GM19467 (cell line): Measurements from ENCODE around the gene FAM163A.

Experiments used
- ATAC-seq: cut with Tn5 transposase; IDR thresholded peaks from one replicate; pipeline ENCODE4 v1.9.1; 2021; ENCODE audit warnings: mild to moderate bottlenecking, moderate library complexity; ENCODE audit not compliant: unreplicated experiment

Gene FAM163A

GRCh38 chr1:179812501-179813292, 69.6 kb downstream of the FAM163A start:
- ATAC-seq = no peak

GRCh38 chr1:179813626-179814545, 70.8 kb downstream of the FAM163A start:
- no peak for ATAC-seq

- ATAC-seq = peak; percentile 9
These were observed 71.4 kb downstream of the FAM163A start for GRCh38 chr1:179814546-179814838.

DNA sequence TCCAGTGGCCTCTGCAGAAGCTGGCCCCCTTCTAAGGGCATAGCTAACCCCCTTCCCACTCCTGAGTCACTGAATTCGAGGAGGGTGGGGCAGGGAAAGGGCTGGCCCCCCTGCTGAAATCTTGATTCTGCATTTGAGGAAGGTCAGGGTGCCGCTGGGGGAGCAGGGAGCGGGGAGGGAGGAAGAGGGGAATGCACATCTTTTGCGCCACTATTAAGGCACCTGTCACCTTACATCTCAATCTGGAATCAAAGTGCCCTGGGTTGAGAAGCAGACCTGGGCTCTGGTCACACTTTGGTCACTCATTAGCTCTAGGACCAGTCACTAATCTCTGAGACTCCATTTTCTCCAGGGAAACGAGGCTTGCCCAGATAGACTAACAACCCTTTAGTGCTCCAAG, 72.5 kb downstream of the FAM163A start:
- ATAC-seq = no peak

DNA sequence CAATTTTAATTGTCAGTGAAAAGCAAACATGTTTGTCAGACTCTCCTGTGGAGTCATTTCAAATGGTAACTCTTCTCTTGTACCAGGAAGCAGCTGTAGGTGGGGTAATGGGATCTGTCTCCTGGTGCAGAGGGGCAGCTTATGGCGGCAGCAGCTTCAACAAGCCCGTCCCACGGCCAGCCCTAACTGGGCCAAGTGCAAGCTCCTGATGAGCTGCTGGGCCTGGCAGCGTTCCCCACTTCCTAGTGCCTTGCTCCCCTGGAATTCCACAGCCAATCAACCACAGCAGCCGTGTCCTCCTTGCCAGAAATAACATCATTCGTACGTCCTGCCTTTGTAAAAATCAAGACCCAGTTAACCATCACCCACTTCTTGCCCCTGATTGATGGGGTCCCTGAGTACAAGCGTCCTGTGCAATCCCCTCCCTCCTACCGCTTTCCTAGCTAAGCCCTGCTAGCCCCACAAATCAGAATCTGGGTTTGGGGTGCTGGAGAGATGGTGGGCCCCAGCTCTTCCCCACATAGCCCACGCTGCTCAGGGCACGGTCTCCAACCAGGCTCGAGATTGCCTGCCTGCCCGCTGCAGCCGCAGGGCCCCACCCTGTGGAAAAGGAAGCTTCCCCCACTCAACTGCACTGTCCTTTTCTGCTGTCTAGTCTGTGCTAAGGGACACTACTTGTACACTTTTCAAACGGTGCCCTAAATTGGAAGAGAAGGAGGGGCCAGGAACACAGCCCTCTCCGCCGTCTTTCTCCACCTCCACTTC, 73.3 kb downstream of the FAM163A start:
- ATAC-seq = no peak

DNA sequence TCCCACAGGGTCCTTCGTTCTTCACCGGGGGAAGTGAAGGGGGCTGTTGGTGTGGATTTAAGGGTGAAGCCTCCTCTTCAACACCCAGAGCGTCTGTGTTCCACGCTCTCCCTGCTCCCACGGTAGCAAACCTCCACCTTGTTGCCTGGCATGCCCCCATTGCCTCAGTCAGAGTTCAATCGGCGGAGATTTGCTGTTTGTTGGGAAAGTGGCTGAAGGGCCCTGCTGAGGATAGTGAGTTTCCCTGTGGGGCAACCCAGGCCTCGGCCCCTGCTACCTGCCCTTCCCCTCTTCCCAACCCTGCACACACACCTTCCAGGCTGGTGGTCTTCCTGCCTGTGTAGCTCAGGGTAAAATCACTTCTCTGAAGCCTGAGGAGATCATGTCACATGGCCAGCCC, 74.0 kb downstream of the FAM163A start:
- no peak for ATAC-seq

- no peak for ATAC-seq
These were observed 74.7 kb downstream of the FAM163A start for GRCh38 chr1:179817789-179818188.

DNA sequence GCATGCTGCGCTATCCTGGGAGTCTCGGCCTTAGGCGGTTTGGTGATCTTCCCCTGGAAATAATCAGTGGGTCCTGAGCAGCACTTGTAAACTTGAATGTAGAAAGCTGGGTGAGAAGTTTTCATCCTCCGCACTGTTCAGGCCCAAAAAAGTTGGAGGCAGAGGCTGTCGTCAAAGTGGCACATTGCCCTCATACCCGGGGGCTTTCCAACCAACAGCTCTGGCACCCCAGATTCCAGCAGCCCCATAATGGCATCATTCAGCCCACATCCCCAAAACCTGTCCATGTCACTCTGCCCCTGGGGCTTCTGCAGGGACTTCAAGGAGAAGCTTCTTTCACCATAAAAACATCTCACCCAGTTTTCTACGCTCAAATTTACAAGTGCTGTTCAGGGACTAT, 75.2 kb downstream of the FAM163A start:
- no peak for ATAC-seq

DNA sequence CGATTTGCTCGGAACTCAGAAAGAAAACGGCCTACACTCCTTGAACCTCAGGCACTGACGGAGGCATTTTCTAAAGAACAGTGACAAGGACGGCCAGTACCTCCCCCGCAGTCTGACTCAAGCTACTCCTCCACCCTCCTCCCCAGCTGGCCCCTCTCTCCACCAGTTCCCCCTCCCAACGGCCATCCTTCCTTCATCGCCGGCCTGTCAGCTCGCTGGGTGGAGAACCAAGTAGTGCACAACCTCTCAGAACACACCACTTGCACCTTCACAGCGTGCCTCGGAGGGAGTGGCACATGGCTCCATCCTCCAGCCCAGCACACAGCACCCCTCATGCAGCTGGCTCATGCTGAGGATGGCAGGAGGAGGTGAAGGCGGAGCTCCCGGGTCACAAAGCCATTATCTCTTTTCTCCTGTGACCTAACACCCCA, 75.7 kb downstream of the FAM163A start:
- no peak for ATAC-seq

DNA sequence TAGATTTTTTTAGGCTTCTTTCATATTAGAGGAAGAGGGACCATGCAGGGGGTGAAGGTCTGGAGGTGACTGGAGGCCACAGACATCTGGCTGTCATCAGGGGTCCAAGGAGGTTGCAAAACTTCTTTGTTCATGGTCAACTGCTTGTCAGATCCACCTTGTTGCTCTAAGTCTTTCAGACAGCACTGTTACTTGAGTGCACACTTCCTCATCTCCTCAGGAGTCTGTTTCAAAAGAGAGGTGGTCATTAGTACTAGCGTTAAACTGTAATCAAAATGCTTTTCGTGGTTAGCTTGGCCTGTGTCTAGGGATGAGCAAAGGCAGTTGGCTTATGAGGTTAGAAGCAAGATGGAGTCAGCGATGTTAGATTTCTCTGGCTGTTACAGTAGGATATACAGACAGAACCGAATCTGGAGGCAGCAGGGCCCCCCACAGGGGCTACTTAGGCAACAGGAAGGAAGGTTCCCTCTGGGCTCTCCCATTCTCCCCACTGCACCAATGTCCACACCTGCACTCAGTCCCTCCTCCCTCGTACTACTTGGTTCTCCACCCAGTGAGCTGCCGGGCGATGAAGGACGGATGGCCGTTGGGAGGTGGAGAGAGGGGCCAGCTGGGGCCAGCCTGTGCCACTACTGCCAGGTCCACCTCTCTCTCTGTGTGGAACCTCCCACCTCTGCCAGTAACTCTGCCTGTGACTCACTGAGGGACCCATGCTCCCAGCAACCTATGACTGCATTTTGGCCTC, 77.3 kb downstream of the FAM163A start:
- no peak for ATAC-seq

GRCh38 chr1:179821524-179821923, 78.4 kb downstream of the FAM163A start:
- ATAC-seq = no peak

DNA sequence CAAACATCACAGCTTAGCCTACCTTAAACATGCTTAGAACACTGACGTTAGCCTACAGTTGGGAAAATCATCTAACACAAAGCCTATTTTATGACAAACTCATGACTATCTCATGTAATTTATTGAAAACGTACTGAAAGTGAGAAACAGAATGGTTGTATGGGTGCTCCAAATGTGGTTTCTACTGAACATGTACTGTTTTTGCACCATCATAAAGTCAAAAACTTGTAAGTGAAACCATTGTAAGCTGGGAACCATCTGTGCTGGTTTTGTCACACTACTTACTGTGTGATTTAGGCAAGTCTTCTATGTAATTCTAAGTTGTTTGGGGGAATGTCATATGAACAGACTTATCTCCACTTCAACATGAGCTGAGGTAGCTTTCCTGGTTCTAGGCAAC, 79.0 kb downstream of the FAM163A start:
- ATAC-seq = no peak

DNA sequence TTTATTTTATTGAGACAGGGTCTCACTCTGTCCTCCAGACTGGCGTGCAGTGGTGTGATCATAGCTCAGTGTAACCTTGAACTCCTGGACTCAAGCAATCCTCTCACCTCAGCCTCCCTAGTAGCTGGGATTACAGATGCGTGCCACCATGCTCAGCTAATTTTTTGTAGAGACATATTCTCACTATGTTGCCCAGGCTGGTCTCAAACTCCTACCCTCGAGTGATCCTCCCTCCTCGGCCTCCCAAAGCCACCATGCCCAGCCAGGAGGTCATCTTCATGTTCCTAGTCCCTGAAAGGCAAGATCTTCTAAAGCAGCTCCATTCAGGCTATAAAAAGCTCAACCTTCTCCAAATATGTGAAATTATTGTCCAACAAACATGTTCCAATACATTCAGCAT, 80.6 kb downstream of the FAM163A start:
- ATAC-seq = no peak

DNA sequence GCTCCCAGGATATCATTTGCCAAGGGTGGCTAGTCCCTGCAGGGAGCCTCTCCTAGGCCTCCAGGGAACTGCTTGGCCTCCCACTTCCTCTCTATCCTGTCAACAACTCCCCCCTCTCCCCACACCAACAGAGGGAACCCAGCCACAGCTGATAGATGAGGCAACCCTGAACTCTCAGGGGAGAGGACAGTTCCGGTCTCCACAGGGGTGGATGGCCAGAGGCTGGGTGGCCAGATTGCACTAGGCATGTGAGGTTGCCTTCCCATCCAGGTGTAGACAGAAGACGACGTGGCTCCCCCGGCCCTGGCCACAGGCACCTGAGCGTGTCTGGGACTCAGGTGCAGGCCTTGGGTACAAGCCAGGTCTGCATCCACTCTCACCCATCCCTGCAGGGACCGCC, 81.2 kb downstream of the FAM163A start:
- no peak for ATAC-seq

- no peak for ATAC-seq
These were observed 82.1 kb downstream of the FAM163A start for GRCh38 chr1:179825206-179825605.

DNA sequence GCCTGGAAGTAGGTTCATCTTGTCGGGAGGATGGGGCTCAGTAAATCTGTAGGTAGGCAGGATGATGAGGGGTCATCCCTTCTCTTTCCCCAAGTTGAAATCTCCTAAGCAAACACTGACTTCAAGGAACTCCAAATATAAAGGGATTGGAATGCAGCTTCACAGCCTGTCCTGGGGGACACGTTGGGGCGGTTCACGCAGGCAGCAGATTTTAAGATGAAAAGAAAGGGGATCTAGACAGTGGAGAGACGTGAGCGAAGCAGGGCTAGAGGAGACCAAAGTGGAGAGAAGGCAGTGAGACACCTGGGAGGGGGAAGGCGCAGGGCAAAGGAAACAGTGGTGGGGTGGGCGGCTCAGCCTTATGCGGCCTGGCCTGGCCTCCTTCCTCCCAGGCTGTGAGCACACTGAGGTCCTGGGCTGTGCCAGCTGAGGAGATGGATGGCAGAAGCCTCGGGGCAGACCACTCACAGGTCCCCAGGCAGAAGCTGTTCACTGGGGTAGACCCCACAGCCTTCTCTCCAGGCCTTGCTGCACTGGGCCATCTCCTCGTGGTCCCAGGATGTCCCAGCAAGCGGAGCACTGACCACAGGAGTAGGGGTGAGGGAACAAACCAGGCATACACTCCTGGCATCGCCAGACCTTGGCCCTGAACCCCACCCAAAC, 82.8 kb downstream of the FAM163A start:
- ATAC-seq = no peak

DNA sequence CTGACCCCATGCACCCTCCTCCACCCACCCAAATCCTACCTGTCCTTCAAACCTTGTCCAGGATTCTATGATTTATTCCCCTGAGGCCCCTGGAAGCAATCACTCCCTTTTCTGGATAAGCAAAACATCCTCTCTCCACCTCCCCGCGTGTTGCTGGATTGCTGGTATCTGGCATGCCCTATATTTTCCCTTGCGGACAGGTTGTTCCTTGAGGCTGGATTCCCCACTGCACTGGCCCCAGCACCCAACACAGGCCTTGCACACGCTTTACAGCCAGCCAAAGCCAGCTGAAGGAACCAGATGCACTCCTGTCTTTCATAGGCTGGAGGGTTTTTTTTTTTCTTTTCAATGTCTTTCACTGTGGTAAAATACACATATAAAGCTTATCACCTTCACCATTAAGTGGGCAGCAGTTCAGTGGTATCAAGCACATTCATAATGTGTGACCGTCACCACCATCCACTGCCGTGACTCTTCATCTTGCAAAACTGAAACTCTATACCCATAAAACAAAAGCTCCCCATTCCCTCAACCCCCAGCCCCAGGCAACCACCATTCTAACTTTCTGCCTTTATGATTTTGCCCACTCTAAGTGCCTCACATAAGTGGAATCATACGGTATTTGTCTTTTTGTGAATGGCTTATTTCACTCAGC, 83.7 kb downstream of the FAM163A start:
- ATAC-seq = no peak

DNA sequence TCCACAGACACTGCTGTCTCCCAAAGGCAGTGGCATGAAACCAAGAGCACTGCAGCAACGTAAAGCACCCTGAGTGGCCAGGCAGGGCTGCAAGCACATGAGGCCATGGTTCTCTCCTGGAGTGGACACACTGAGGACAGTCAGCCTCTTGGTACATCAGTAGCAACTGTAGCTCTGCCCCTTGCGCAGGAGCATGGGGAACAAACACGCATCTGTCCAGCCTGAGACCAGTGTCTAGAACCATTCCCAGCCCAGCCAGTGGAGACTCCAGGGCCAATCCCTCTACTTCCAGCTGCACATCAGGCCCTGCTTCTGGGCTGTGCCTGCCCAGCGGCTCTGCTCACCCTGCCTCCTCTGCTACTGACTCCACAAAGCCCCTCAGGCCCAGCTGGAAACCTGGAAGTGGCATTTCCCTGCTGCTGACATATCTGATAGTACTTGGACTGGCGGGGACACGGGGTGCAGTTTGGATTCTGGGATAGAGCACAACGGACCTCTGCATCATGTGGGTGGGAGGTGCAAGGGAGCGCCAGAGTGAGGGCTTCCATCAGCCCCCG, 85.5 kb downstream of the FAM163A start:
- no peak for ATAC-seq

- ATAC-seq = no peak
These were observed 88.1 kb downstream of the FAM163A start for GRCh38 chr1:179831225-179831624.
